Measurements from ENCODE around the gene ARGFX.

Gene ARGFX

GRCh38 chr3:121552379-121552778, 15.4 kb upstream of the ARGFX start:
- Histone ChIP-seq H3K27ac (no peak overlapping the region), H3K9ac (no peak overlapping the region), H3K27me3 (ENCODE audit: insufficient read depth, low read depth) (no peaks in the 10 kb centered on the region), H3K4me2 (peak overlapping the region; percentile 19), H3K4me3 (IDR thresholded peaks at IDR 0.05; ENCODE audit: insufficient read depth, low read depth, low read length) (no peak overlapping the region), H3K4me1 (ENCODE audit: low read depth, poor library complexity, severe bottlenecking) (no peaks in the 10 kb centered on the region), H3K79me2 (ENCODE audit: insufficient read depth, low read depth) (no peaks in the 10 kb centered on the region), H3K36me3 (ENCODE audit: insufficient read depth) (no peaks in the 10 kb centered on the region), H2AFZ (ENCODE audit: low read depth) (peak overlapping the region; percentile 68), H4K20me1 (ENCODE audit: insufficient read depth) (no peaks in the 10 kb centered on the region)
- no peak for TF ChIP-seq CTCF (conservative IDR thresholded peaks at IDR 0.05; ENCODE audit: low read depth, low read length)

- no peak overlapping the region for H3K9ac ChIP-seq
- no peaks in the 10 kb centered on the region for H4K20me1 ChIP-seq (ENCODE audit: insufficient read depth)
- no peaks in the 10 kb centered on the region for H3K36me3 ChIP-seq (ENCODE audit: insufficient read depth)
- no peaks in the 10 kb centered on the region for H3K79me2 ChIP-seq (ENCODE audit: insufficient read depth, low read depth)
- H3K4me2 ChIP-seq: no peak overlapping the region
- H3K4me1 ChIP-seq (ENCODE audit: low read depth, poor library complexity, severe bottlenecking): no peaks in the 10 kb centered on the region
- no peak overlapping the region for H3K27ac ChIP-seq
- H3K4me3 ChIP-seq (IDR thresholded peaks at IDR 0.05; ENCODE audit: insufficient read depth, low read depth, low read length): no peak overlapping the region
- H3K27me3 ChIP-seq (ENCODE audit: insufficient read depth, low read depth): no peaks in the 10 kb centered on the region
- no peak overlapping the region; the same call in 1 of the 2 replicates for H2AFZ ChIP-seq (ENCODE audit: low read depth)
- TF ChIP-seq CTCF (conservative IDR thresholded peaks at IDR 0.05; ENCODE audit: low read depth, low read length): no peak
Observed at GRCh38 chr3:121552797-121553196, 15.0 kb upstream of the ARGFX start.

- H3K4me2 ChIP-seq: no peak overlapping the region
- no peak overlapping the region for H3K9ac ChIP-seq
- H3K79me2 ChIP-seq (ENCODE audit: insufficient read depth, low read depth): no peaks in the 10 kb centered on the region
- no peak overlapping the region for H3K27ac ChIP-seq
- no peaks in the 10 kb centered on the region for H3K36me3 ChIP-seq (ENCODE audit: insufficient read depth)
- H3K4me3 ChIP-seq (IDR thresholded peaks at IDR 0.05; ENCODE audit: insufficient read depth, low read depth, low read length): no peak overlapping the region
- no peak for TF ChIP-seq CTCF (conservative IDR thresholded peaks at IDR 0.05; ENCODE audit: low read depth, low read length)
- no peaks in the 10 kb centered on the region for H3K27me3 ChIP-seq (ENCODE audit: insufficient read depth, low read depth)
- no peaks in the 10 kb centered on the region for H4K20me1 ChIP-seq (ENCODE audit: insufficient read depth)
- H3K4me1 ChIP-seq (ENCODE audit: low read depth, poor library complexity, severe bottlenecking): no peaks in the 10 kb centered on the region
- H2AFZ ChIP-seq (ENCODE audit: low read depth): no peak overlapping the region
Observed at GRCh38 chr3:121557426-121557934, 10.3 kb upstream of the ARGFX start.

- Histone ChIP-seq H3K4me1 (ENCODE audit: low read depth, poor library complexity, severe bottlenecking) (no peaks in the 10 kb centered on the region), H2AFZ (ENCODE audit: low read depth) (no peak overlapping the region), H3K4me3 (IDR thresholded peaks at IDR 0.05; ENCODE audit: insufficient read depth, low read depth, low read length) (no peak overlapping the region), H3K79me2 (ENCODE audit: insufficient read depth, low read depth) (no peaks in the 10 kb centered on the region), H3K36me3 (ENCODE audit: insufficient read depth) (no peaks in the 10 kb centered on the region), H3K27me3 (ENCODE audit: insufficient read depth, low read depth) (no peaks in the 10 kb centered on the region), H3K4me2 (no peak overlapping the region), H3K27ac (no peak overlapping the region), H3K9ac (no peak overlapping the region), H4K20me1 (ENCODE audit: insufficient read depth) (no peaks in the 10 kb centered on the region)
- no peak for TF ChIP-seq CTCF (conservative IDR thresholded peaks at IDR 0.05; ENCODE audit: low read depth, low read length)
Observed at GRCh38 chr3:121562148-121562547, 5.6 kb upstream of the ARGFX start.
